GM19463 (cell line): ENCODE measurements around the gene RNPS1.

Experiments
- ATAC-seq: cut with Tn5 transposase; IDR thresholded peaks from one replicate; pipeline ENCODE4 v1.9.1; 2021; ENCODE audit warnings: mild to moderate bottlenecking, moderate library complexity; ENCODE audit not compliant: unreplicated experiment

RNPS1 gene

GRCh38 chr16:2216330-2216729, 51.6 kb downstream of the RNPS1 start:
- no peak for ATAC-seq

- peak; percentile 89 for ATAC-seq
Measured at GRCh38 chr16:2214719-2214968, 53.3 kb downstream of the RNPS1 start, which contains the start of gene PGP. Gene PGP (minus strand): TSS chr16:2214840. CDS start chr16:2214777, 63 bp downstream.

GRCh38 chr16:2213817-2214718, 53.9 kb downstream of the RNPS1 start:
- peak; percentile 6 for ATAC-seq

- ATAC-seq: no peak
Measured at GRCh38 chr16:2212362-2213324, 55.3 kb downstream of the RNPS1 start.

GRCh38 chr16:2211923-2212347, 56.0 kb downstream of the RNPS1 start:
- ATAC-seq: no peak

- no peak for ATAC-seq
Measured at GRCh38 chr16:2210386-2211365, 57.2 kb downstream of the RNPS1 start, which contains the start of gene BRICD5. Gene BRICD5 (minus strand): TSS chr16:2210863. CDS start chr16:2210833, 30 bp downstream.

- ATAC-seq: no peak
Measured at GRCh38 chr16:2210009-2210332, 58.0 kb downstream of the RNPS1 start.

- ATAC-seq: no peak
Measured at GRCh38 chr16:2209258-2210008, 58.5 kb downstream of the RNPS1 start.

GRCh38 chr16:2208772-2209171, 59.2 kb downstream of the RNPS1 start:
- ATAC-seq: no peak

- ATAC-seq: no peak
Measured at GRCh38 chr16:2208308-2208707, 59.6 kb downstream of the RNPS1 start.

GRCh38 chr16:2207872-2208271, 60.1 kb downstream of the RNPS1 start:
- ATAC-seq: no peak

- no peak for ATAC-seq
Measured at GRCh38 chr16:2206780-2207433, 61.0 kb downstream of the RNPS1 start.

GRCh38 chr16:2206420-2206779, 61.5 kb downstream of the RNPS1 start:
- no peak for ATAC-seq

GRCh38 chr16:2205967-2206313, 62.0 kb downstream of the RNPS1 start:
- no peak for ATAC-seq

- peak; percentile 77 for ATAC-seq
Measured at GRCh38 chr16:2205104-2205966, 62.6 kb downstream of the RNPS1 start, which contains the start of gene MLST8. Gene MLST8 (plus strand): TSS chr16:2205454. CDS start chr16:2206086, 632 bp downstream.

GRCh38 chr16:2204416-2205103, 63.4 kb downstream of the RNPS1 start:
- no peak for ATAC-seq
